IMR-90 (cell line): ENCODE data around the gene NR2F2. TPM values are rescaled to one million over a fixed set of nuclear protein-coding genes. Genes with fewer than 3 reads are reported as not detected.

Experiments used
- ATAC-seq: fragments of 200-7000 bp; cut with Tn5 transposase; 2 replicates; pipeline ENCODE4 v1.9.1; 2020; ENCODE audit warnings: low read depth, mild to moderate bottlenecking, moderate library complexity
- BruUV-seq: library from RNA; stranded (reverse); fragments of 400-500 nt; replicated peaks from 2 replicates; lab custom pipeline; 2021; lab: Mats Ljungman, UMichigan
- CTCF ChIA-PET: fragments of 300-600 bp; formaldehyde crosslinking; extraction: SDS; loops from one replicate; lab custom pipeline; 2021; ENCODE audit warnings: antibody characterized with exemption; lab: Yijun Ruan, JAX
- POLR2A ChIA-PET: fragments of 300-600 bp; sonication (Branson Sonifier 250); formaldehyde crosslinking; loops from one replicate; lab custom pipeline; 2022; ENCODE audit warnings: antibody characterized with exemption; ENCODE audit not compliant: unreplicated experiment; lab: Charles Lee
- DNase-seq: peaks from one replicate; pipeline ENCODE4 v3.0.0; 2013
- H2AFZ ChIP-seq: replicated peaks from 2 replicates; pipeline ENCODE3; 2013; ENCODE audit warnings: low read length, mild to moderate bottlenecking; ENCODE audit not compliant: poor library complexity
- H2AK5ac ChIP-seq: 2 replicates; pipeline ENCODE4 v1.6.1; 2013; ENCODE audit warnings: low read depth, low read length, inconsistent platforms
- H2AK9ac ChIP-seq: replicated peaks from 2 replicates; pipeline ENCODE3; 2013; ENCODE audit warnings: mild to moderate bottlenecking, low read depth, low read length, moderate library complexity; ENCODE audit not compliant: poor library complexity
- H2BK120ac ChIP-seq: 2 replicates; pipeline ENCODE4 v1.6.1; 2013; ENCODE audit warnings: low read depth, low read length, inconsistent platforms
- H2BK15ac ChIP-seq: 3 replicates; pipeline ENCODE4 v1.6.1; 2013; ENCODE audit warnings: low read depth, low read length, inconsistent platforms
- H2BK20ac ChIP-seq: 2 replicates; pipeline ENCODE4 v1.6.1; 2013; ENCODE audit warnings: low read depth, mild to moderate bottlenecking, inconsistent platforms, low read length, moderate library complexity
- H2BK5ac ChIP-seq: 2 replicates; pipeline ENCODE4 v1.6.1; 2013; ENCODE audit warnings: mild to moderate bottlenecking, low read depth, low read length, inconsistent platforms; ENCODE audit not compliant: poor library complexity, severe bottlenecking
- H3K14ac ChIP-seq: replicated peaks from 2 replicates; pipeline ENCODE4 v1.6.1; 2013; ENCODE audit warnings: low read depth, low read length, inconsistent platforms
- H3K18ac ChIP-seq: 2 replicates; pipeline ENCODE4 v1.6.1; 2013; ENCODE audit warnings: low read depth, low read length, control low read depth
- H3K23ac ChIP-seq: 2 replicates; pipeline ENCODE4 v1.6.1; 2013; ENCODE audit warnings: low read depth, low read length, inconsistent platforms
- H3K27ac ChIP-seq: 2 replicates; pipeline ENCODE4 v1.5.1; 2013; ENCODE audit warnings: mild to moderate bottlenecking, control low read depth, low read length; ENCODE audit not compliant: insufficient read depth
- H3K27me3 ChIP-seq: 2 replicates; pipeline ENCODE4 v1.6.1; 2013; ENCODE audit warnings: low read length; ENCODE audit not compliant: control insufficient read depth, insufficient read depth
- H3K36me3 ChIP-seq: 2 replicates; pipeline ENCODE4 v1.6.1; 2013; ENCODE audit warnings: low read length, mixed read lengths; ENCODE audit not compliant: control insufficient read depth, insufficient read depth
- H3K4ac ChIP-seq: 2 replicates; pipeline ENCODE4 v1.6.1; 2013; ENCODE audit warnings: low read depth, low read length, inconsistent platforms
- H3K4me1 ChIP-seq: 2 replicates; pipeline ENCODE4 v1.6.1; 2013; ENCODE audit warnings: low read length, mixed read lengths; ENCODE audit not compliant: control insufficient read depth, insufficient read depth
- H3K4me2 ChIP-seq: 2 replicates; pipeline ENCODE4 v1.6.1; 2013; ENCODE audit warnings: low read depth, mild to moderate bottlenecking, control low read depth, low read length, moderate library complexity
- H3K4me3 ChIP-seq: 2 replicates; pipeline ENCODE4 v1.5.1; 2013; ENCODE audit warnings: low read depth, mild to moderate bottlenecking, control low read depth, low read length, moderate library complexity; ENCODE audit not compliant: insufficient read depth
- H3K56ac ChIP-seq: 2 replicates; pipeline ENCODE4 v1.6.1; 2013; ENCODE audit warnings: low read length, inconsistent platforms; ENCODE audit not compliant: insufficient read depth; ENCODE audit errors: extremely low read depth
- H3K79me1 ChIP-seq, 2 experiments: 2 replicates each; pipeline ENCODE4 v1.6.1; 2013; ENCODE audit warnings: low read length in 2 of 2, inconsistent platforms in 1 of 2, low read depth in 1 of 2
- H3K9ac ChIP-seq: 2 replicates; pipeline ENCODE4 v1.6.1; 2013; ENCODE audit warnings: low read depth, low read length, control low read depth
- H3K9me1 ChIP-seq: 2 replicates; pipeline ENCODE4 v1.6.1; 2013; ENCODE audit warnings: low read length, inconsistent platforms; ENCODE audit not compliant: insufficient read depth
- H3K9me3 ChIP-seq: 2 replicates; pipeline ENCODE4 v1.6.1; 2013; ENCODE audit warnings: low read length; ENCODE audit not compliant: control insufficient read depth, insufficient read depth
- H4K20me1 ChIP-seq: 2 replicates; pipeline ENCODE4 v1.6.1; 2013; ENCODE audit warnings: low read length, inconsistent platforms; ENCODE audit not compliant: insufficient read depth
- H4K5ac ChIP-seq: 2 replicates; pipeline ENCODE4 v1.6.1; 2013; ENCODE audit warnings: mild to moderate bottlenecking, low read depth, low read length, control low read depth
- H4K8ac ChIP-seq, 2 experiments: 2 replicates each; pipeline ENCODE4 v1.6.1; 2013; ENCODE audit warnings: low read depth in 2 of 2, low read length in 2 of 2, control low read depth in 1 of 2, inconsistent platforms in 1 of 2
- H4K91ac ChIP-seq: 2 replicates; pipeline ENCODE4 v1.6.1; 2013; ENCODE audit warnings: low read depth, low read length, inconsistent platforms; ENCODE audit not compliant: insufficient read depth
- BHLHE40 ChIP-seq: fragments of 150-350 bp; IDR thresholded peaks from 2 replicates; pipeline ENCODE4 v1.6.1; 2016; ENCODE audit warnings: mild to moderate bottlenecking, low read depth, low read length
- SMC3 ChIP-seq: fragments of 150-350 bp; IDR thresholded peaks from 2 replicates; pipeline ENCODE4 v1.6.1; 2016; ENCODE audit warnings: low read depth, mild to moderate bottlenecking, antibody characterized with exemption, low read length, moderate library complexity
- WGBS, 2 experiments: methylation state at CpG; one replicate each; pipeline versions ENCODE4 v1.1.5 to v1.1.7; 2013; ENCODE audit warnings: missing lambda C conversion rate in 2 of 2; ENCODE audit not compliant: insufficient read length in 1 of 2; ENCODE audit errors: extremely low coverage in 2 of 2; 5-methylcytosine and 5-hydroxymethylcytosine counted together
- dilution Hi-C: fragments of 300-500 bp; cut with HindIII; formaldehyde crosslinking; loops from one replicate; pipeline ENCODE4 v1.14.3; 2018; ENCODE audit warnings: low sequenced_read_pairs; ENCODE audit not compliant: unreplicated experiment
- in situ Hi-C: fragments of 300-500 bp; cut with MboI; formaldehyde crosslinking; loops from 3 replicates; pipeline ENCODE4 v1.14.3; 2019; ENCODE audit warnings: low sequenced_read_pairs, inconsistent platforms, mixed read lengths
- intact Hi-C: fragments of 100-400 bp; cut with micrococcal nuclease; formaldehyde crosslinking; loops from 2 replicates; pipeline ENCODE4 v1.10.0; 2022
- polyA plus RNA-seq, 3 experiments: library from polyadenylated mRNA; depleted of rRNA; stranded (reverse); fragments of >200 nt; gene quantifications; 2 replicates each; pipeline ENCODE4 v1.2.3, GENCODE V29; 2012; ENCODE audit warnings: low replicate concordance in 1 of 3
- total RNA-seq: library from RNA; depleted of rRNA; stranded (reverse); fragments of >200 nt; gene quantifications from 2 replicates; pipeline ENCODE4 v1.2.3, GENCODE V29; 2012
- TF ChIP-seq, protein P1 (sequence below): fragments of 150-350 bp; IDR thresholded peaks from 2 replicates; pipeline ENCODE4 v1.6.1; 2016; ENCODE audit warnings: low read depth, mild to moderate bottlenecking, low read length, moderate library complexity, borderline replicate concordance

NR2F2 gene
- total and polyA plus RNA-seq, 2 of the 4 experiments (the other 2 are of a cell fraction): 20.3 to 161 TPM

DNA sequence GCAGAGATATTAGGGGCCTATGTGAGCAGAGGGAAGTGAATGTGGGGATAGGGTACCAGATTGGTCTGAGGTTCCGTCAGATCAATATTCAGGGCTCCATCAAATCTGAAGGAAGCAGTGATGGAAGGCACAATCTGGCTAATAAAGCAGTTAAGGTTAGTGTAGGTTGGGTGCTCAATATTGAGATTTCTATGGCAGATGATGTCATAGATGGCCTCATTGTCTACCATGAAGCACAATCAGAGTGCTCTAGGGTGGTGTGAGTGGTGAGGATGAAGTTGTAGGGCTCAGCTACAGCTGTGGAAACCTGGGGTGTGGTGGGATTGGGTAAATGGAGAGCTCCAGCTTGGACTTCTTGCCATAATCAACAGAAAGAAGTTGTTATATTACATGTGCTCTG is 58.2 kb downstream of the NR2F2 start:
- H4K5ac ChIP-seq: no peak overlapping the region
- no TSS peak for BruUV-seq
- H2BK15ac ChIP-seq: no peak overlapping the region
- H3K9me1 ChIP-seq: no peaks in the 10 kb centered on the region
- CTCF ChIA-PET: no interaction called here
- no peaks in the 10 kb centered on the region for H3K27me3 ChIP-seq
- no peak overlapping the region for H4K8ac ChIP-seq
- H2AK9ac ChIP-seq: no peak overlapping the region
- intact Hi-C loops: no loop called here
- H3K23ac ChIP-seq: no peak overlapping the region
- H3K56ac ChIP-seq: no peak overlapping the region
- dilution Hi-C loops: no loop called here
- H3K9ac ChIP-seq: no peak overlapping the region
- no peaks in the 10 kb centered on the region; a peak in 1 of 4 replicates for H3K79me1 ChIP-seq
- H3K36me3 ChIP-seq: no peaks in the 10 kb centered on the region
- no peak overlapping the region for H3K4me2 ChIP-seq
- DNase-seq (no peak), ATAC-seq (no peak)
- TF ChIP-seq SMC3: no peak
- TF ChIP-seq, protein P1, sequence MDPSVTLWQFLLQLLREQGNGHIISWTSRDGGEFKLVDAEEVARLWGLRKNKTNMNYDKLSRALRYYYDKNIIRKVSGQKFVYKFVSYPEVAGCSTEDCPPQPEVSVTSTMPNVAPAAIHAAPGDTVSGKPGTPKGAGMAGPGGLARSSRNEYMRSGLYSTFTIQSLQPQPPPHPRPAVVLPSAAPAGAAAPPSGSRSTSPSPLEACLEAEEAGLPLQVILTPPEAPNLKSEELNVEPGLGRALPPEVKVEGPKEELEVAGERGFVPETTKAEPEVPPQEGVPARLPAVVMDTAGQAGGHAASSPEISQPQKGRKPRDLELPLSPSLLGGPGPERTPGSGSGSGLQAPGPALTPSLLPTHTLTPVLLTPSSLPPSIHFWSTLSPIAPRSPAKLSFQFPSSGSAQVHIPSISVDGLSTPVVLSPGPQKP: no peak
- TF ChIP-seq BHLHE40: no peak
- in situ Hi-C loops: no loop called here
- no peak overlapping the region for H3K14ac ChIP-seq
- H4K91ac ChIP-seq: no peak overlapping the region
- H3K9me3 ChIP-seq: no peaks in the 10 kb centered on the region
- POLR2A ChIA-PET: interaction anchor here (0.6 kb wide), 1 partner anchor 9 kb away, joined by 10 read pairs; no protein-coding TSS in a partner anchor
- H2BK120ac ChIP-seq: no peak overlapping the region
- no peak overlapping the region for H2AK5ac ChIP-seq
- H3K27ac ChIP-seq: no peak overlapping the region
- H4K20me1 ChIP-seq: no peaks in the 10 kb centered on the region
- H3K4me1 ChIP-seq: peaks cover 3% of the 10 kb centered on the region; the same call in 1 of the 2 replicates
- H3K18ac ChIP-seq: no peak overlapping the region
- no peak overlapping the region for H3K4me3 ChIP-seq
- 57% methylated on average over 1 of the region's 1 CpG; no CpG with 5 or more reads in 1 of the 2 experiments for WGBS, 2 experiments
- no peak overlapping the region for H2AFZ ChIP-seq
- no peak overlapping the region for H2BK20ac ChIP-seq
- H3K4ac ChIP-seq: no peak overlapping the region
- no peak overlapping the region for H2BK5ac ChIP-seq
